GM10248 (cell line): ENCODE results near the gene DVL1.

ENCODE experiments used
- CTCF ChIA-PET: fragments of 300-600 bp; sonication (Branson Sonifier 250); formaldehyde crosslinking; extraction: SDS; loops from one replicate; lab custom pipeline; 2021; ENCODE audit warnings: antibody characterized with exemption; lab: Yijun Ruan, JAX
- POLR2A ChIA-PET: fragments of 350-650 bp; sonication (Branson Sonifier 250); formaldehyde crosslinking; extraction: SDS; loops from one replicate; lab custom pipeline; 2020; ENCODE audit warnings: antibody characterized with exemption; lab: Yijun Ruan, JAX
- DNase-seq: peaks from one replicate; pipeline ENCODE4 v3.0.0; 2012; ENCODE audit errors: extremely low spot score
- TF ChIP-seq, protein P1 (sequence below): IDR thresholded peaks from 2 replicates; pipeline ENCODE4 v1.5.1; 2012; ENCODE audit warnings: mild to moderate bottlenecking, low read depth; ENCODE audit errors: extremely low read depth, missing control alignments, control extremely low read depth

DVL1 gene

DNA sequence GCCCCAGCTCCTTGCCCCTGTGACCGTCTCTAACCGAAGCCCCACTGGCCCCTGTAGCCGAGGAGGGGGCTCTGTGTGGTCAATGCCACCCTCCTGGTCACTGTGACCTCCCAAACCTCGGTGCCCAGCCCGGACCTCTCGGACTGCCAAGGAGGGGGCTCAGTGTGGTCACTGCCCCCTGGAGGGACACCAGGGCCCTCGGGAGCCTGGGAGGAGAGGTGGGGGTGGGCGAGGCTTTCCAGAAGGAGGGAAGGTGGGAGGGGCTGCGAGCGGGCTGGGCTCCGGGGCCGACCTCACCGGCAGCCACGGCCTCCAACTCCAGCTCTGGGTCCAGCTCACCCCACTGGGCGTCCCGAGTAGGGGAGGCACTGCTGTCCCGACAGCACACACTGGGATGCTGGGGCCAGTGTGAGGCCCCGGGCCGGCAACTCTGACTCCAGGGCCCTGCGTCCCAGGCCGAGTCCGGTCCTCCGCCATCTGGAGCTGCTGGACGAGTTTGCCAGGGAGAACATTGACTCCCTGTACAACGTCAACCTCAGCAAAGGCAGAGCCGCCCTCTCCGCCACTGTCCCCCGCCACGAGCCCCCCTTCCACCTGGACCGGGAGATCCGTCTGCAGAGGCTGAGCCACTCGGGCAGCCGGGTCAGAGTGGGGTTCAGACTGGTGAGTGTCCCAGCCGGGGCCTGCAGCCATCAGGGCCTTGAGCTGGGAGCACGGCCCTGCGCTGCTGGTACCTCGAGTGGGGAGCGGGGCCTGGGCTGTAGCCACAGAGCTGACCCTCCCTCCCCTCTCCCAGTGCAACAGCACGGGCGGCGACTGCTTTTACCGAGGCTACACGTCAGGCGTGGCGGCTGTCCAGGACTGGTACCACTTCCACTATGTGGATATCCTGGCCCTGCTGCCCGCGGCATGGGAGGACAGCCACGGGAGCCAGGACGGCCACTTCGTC lies 62.6 kb downstream of the DVL1 start:
- ChIA-PET CTCF (interaction anchor here (1.1 to 1.9 kb wide), 4 partner anchors 10 to 292 kb away, joined by 3 to 5 read pairs (median 4); no protein-coding TSS in a partner anchor), POLR2A (interaction anchor here (0.5 kb wide), 1 partner anchor 599 kb away, joined by 5 read pairs; no protein-coding TSS in a partner anchor)
- TF ChIP-seq, protein P1, sequence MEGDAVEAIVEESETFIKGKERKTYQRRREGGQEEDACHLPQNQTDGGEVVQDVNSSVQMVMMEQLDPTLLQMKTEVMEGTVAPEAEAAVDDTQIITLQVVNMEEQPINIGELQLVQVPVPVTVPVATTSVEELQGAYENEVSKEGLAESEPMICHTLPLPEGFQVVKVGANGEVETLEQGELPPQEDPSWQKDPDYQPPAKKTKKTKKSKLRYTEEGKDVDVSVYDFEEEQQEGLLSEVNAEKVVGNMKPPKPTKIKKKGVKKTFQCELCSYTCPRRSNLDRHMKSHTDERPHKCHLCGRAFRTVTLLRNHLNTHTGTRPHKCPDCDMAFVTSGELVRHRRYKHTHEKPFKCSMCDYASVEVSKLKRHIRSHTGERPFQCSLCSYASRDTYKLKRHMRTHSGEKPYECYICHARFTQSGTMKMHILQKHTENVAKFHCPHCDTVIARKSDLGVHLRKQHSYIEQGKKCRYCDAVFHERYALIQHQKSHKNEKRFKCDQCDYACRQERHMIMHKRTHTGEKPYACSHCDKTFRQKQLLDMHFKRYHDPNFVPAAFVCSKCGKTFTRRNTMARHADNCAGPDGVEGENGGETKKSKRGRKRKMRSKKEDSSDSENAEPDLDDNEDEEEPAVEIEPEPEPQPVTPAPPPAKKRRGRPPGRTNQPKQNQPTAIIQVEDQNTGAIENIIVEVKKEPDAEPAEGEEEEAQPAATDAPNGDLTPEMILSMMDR: no peak
- DNase-seq: no peak

DNA sequence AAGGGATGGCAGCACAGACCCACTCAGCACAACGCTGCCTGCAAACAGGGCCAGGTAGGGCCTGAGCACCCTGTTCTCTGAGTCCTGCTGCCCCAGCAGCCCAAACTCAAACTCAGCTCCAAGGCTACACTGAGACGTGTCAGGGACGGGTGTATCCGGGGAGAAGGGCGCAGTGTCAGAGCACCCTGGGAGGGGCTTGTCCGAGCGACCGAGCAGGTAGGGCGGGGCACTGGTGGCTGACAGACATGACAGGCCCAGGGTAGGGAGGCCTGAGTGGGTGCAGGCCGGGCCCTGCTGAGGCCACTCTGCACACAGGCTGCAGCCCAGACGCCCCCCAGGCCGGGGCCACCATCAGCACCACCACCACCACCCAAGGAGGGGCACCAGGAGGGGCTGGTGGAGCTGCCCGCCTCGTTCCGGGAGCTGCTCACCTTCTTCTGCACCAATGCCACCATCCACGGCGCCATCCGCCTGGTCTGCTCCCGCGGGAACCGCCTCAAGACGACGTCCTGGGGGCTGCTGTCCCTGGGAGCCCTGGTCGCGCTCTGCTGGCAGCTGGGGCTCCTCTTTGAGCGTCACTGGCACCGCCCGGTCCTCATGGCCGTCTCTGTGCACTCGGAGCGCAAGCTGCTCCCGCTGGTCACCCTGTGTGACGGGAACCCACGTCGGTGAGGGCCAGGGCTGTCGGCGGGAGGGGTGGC lies 63.5 kb downstream of the DVL1 start:
- no peak for DNase-seq
- POLR2A ChIA-PET: no interaction called here
- TF ChIP-seq, protein P1: no peak
- CTCF ChIA-PET: interaction anchor here (1.7 kb wide), 1 partner anchor 14 kb away, joined by 5 read pairs; no protein-coding TSS in a partner anchor
